Measurements from ENCODE around the gene ARMC2. TPM values are rescaled to one million over a fixed set of nuclear protein-coding genes. Genes with fewer than 3 reads are reported as not detected.

The ARMC2 gene
- total and polyA plus RNA-seq, 2 of the 8 experiments (the other 6 are each of a cell fraction or from before 2014, with no cell fraction given), result 1.6 to 4.4 TPM

DNA sequence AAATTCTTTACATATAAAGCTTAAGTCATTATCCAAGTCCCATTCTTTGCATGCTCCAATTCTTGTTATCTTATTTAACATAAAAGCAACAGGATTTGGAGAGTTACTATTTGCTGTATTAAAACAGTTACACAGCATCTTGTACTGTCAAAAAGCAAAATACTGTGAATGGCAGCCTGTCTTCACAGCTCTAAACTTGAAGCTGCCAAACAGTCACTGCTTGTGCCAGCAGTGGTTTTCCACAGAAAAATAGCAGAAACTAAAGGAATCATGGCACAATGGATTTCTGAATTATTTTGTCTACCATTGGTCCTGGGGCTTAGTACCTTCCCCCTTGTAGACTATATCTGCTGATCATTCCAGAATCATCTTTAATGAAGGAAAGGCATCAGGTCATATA, 138.9 kb downstream of the ARMC2 start (continued):
- TF ChIP-seq, protein P1, sequence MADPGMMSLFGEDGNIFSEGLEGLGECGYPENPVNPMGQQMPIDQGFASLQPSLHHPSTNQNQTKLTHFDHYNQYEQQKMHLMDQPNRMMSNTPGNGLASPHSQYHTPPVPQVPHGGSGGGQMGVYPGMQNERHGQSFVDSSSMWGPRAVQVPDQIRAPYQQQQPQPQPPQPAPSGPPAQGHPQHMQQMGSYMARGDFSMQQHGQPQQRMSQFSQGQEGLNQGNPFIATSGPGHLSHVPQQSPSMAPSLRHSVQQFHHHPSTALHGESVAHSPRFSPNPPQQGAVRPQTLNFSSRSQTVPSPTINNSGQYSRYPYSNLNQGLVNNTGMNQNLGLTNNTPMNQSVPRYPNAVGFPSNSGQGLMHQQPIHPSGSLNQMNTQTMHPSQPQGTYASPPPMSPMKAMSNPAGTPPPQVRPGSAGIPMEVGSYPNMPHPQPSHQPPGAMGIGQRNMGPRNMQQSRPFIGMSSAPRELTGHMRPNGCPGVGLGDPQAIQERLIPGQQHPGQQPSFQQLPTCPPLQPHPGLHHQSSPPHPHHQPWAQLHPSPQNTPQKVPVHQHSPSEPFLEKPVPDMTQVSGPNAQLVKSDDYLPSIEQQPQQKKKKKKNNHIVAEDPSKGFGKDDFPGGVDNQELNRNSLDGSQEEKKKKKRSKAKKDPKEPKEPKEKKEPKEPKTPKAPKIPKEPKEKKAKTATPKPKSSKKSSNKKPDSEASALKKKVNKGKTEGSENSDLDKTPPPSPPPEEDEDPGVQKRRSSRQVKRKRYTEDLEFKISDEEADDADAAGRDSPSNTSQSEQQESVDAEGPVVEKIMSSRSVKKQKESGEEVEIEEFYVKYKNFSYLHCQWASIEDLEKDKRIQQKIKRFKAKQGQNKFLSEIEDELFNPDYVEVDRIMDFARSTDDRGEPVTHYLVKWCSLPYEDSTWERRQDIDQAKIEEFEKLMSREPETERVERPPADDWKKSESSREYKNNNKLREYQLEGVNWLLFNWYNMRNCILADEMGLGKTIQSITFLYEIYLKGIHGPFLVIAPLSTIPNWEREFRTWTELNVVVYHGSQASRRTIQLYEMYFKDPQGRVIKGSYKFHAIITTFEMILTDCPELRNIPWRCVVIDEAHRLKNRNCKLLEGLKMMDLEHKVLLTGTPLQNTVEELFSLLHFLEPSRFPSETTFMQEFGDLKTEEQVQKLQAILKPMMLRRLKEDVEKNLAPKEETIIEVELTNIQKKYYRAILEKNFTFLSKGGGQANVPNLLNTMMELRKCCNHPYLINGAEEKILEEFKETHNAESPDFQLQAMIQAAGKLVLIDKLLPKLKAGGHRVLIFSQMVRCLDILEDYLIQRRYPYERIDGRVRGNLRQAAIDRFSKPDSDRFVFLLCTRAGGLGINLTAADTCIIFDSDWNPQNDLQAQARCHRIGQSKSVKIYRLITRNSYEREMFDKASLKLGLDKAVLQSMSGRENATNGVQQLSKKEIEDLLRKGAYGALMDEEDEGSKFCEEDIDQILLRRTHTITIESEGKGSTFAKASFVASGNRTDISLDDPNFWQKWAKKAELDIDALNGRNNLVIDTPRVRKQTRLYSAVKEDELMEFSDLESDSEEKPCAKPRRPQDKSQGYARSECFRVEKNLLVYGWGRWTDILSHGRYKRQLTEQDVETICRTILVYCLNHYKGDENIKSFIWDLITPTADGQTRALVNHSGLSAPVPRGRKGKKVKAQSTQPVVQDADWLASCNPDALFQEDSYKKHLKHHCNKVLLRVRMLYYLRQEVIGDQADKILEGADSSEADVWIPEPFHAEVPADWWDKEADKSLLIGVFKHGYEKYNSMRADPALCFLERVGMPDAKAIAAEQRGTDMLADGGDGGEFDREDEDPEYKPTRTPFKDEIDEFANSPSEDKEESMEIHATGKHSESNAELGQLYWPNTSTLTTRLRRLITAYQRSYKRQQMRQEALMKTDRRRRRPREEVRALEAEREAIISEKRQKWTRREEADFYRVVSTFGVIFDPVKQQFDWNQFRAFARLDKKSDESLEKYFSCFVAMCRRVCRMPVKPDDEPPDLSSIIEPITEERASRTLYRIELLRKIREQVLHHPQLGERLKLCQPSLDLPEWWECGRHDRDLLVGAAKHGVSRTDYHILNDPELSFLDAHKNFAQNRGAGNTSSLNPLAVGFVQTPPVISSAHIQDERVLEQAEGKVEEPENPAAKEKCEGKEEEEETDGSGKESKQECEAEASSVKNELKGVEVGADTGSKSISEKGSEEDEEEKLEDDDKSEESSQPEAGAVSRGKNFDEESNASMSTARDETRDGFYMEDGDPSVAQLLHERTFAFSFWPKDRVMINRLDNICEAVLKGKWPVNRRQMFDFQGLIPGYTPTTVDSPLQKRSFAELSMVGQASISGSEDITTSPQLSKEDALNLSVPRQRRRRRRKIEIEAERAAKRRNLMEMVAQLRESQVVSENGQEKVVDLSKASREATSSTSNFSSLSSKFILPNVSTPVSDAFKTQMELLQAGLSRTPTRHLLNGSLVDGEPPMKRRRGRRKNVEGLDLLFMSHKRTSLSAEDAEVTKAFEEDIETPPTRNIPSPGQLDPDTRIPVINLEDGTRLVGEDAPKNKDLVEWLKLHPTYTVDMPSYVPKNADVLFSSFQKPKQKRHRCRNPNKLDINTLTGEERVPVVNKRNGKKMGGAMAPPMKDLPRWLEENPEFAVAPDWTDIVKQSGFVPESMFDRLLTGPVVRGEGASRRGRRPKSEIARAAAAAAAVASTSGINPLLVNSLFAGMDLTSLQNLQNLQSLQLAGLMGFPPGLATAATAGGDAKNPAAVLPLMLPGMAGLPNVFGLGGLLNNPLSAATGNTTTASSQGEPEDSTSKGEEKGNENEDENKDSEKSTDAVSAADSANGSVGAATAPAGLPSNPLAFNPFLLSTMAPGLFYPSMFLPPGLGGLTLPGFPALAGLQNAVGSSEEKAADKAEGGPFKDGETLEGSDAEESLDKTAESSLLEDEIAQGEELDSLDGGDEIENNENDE (IDR thresholded peaks at IDR 0.05; ENCODE audit: insufficient replicate concordance, low read length), result no peak
- TF ChIP-seq CHD1 (IDR thresholded peaks at IDR 0.05; ENCODE audit: low read depth, low read length), result no peak
- TF ChIP-seq POLR2AphosphoS5 (IDR thresholded peaks at IDR 0.05; ENCODE audit: low read depth, low read length), result no peak
- no peak for TF ChIP-seq HDAC2 (IDR thresholded peaks at IDR 0.05; ENCODE audit: borderline replicate concordance in 1 of 2, low read depth in 2 of 2, low read length in 2 of 2)
- TF ChIP-seq MAFK (IDR thresholded peaks at IDR 0.05; ENCODE audit: low read depth, low read length), result no peak
- no peak for TF ChIP-seq SIN3A (conservative IDR thresholded peaks at IDR 0.05 in 1 of 2, IDR thresholded peaks at IDR 0.05 in 1 of 2; ENCODE audit: low read depth in 1 of 2, low read length in 2 of 2)
- no peak for TF ChIP-seq POU5F1 (IDR thresholded peaks at IDR 0.05; ENCODE audit: low read depth, low read length)
- TF ChIP-seq, protein P2, sequence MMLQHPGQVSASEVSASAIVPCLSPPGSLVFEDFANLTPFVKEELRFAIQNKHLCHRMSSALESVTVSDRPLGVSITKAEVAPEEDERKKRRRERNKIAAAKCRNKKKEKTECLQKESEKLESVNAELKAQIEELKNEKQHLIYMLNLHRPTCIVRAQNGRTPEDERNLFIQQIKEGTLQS (IDR thresholded peaks at IDR 0.05; ENCODE audit: insufficient read depth, low read depth, low read length), result no peak
- no peak for TF ChIP-seq RXRA (IDR thresholded peaks at IDR 0.05; ENCODE audit: insufficient read depth, low read depth, low read length)
- no peak for TF ChIP-seq SIX5 (IDR thresholded peaks at IDR 0.05; ENCODE audit: low read depth, low read length)
- TF ChIP-seq RBBP5 (IDR thresholded peaks at IDR 0.05; ENCODE audit: borderline replicate concordance, low read depth, low read length), result no peak

Data from H1 (cell line).